HG03159 (cell line): ENCODE results near the gene MCRIP1.

ENCODE experiments used
- ATAC-seq: cut with Tn5 transposase; IDR thresholded peaks from one replicate; pipeline ENCODE4 v1.9.1; 2021; ENCODE audit warnings: mild to moderate bottlenecking, moderate library complexity; ENCODE audit not compliant: unreplicated experiment

Gene MCRIP1

DNA sequence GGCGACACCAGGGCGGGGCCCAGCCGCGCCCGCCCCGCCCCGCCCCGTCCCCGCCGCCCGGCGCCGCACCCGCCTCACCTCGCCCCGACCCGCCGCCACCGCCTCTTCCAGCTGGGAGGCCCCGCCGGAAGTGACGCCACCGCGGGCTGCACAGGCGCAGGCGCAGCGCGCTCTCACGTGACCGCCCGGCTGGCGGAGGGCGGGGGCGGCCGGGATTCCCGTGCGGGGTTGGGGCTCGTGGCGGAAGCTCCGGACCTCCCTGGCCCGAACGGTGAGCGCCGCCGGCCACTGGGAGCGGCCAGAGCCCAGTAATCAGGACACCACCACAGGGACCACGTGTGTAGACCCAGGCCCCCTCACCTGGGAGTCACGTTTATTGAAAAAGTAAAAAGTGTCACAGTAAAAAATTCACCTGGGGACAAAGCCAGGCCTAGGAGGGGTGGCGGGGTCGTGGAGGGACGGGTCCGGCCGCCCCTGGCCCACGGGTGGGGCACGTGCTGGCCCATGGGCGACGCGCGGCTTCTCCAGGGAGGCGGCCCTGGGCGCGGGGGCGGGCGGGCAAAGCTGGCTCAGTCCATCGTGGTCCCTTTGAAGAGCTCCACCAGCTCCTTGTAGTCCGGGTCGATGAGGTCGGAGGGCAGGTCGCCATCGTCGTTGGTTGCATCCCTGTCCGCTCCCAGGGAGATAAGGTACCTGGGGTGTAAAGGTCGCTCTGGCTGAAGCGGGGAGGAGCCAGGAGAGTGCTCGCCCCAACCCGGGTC is at the start of gene MCRIP1:
TSS of gene MCRIP1 (minus strand) at position 132 of the 761 bp plus-strand sequence. CDS start 8,785 bp downstream, outside the sequence.
- ATAC-seq: peak; percentile 68

DNA sequence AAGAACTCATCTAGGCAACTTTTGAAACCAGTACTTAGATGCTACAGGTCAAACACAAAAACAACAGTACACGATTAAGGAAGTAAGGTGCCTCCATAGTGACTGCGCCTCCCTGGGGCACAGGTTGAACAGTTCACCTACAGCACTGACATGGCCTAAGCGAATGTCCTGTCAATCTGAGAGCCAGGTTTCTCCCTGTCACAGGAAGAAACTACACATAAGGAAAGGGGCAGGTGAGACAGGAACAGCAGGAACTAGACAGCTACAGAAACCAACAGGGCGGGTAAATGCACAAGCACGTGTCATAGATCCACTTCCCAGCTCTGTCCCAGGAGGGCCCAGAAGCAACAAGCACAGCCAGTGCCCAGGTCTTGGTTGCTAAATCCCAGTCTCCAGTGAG is 46.0 kb upstream of the MCRIP1 start:
- no peak for ATAC-seq

GRCh38 chr17:81878294-81878693 is 45.2 kb upstream of the MCRIP1 start:
- no peak for ATAC-seq

GRCh38 chr17:81877569-81877968 is 44.5 kb upstream of the MCRIP1 start:
- no peak for ATAC-seq

GRCh38 chr17:81871387-81872230 is 38.5 kb upstream of the MCRIP1 start:
- ATAC-seq: peak; percentile 38

- ATAC-seq: peak; percentile 9
These were observed 37.9 kb upstream of the MCRIP1 start, which contains the start of gene ARHGDIA for GRCh38 chr17:81870981-81871386. TSS of gene ARHGDIA (minus strand) at chr17:81871337. CDS start at chr17:81869930, 1,407 bp downstream.

- peak; percentile 18 for ATAC-seq
These were observed 37.3 kb upstream of the MCRIP1 start for GRCh38 chr17:81870131-81870980.

- ATAC-seq: no peak
These were observed 36.4 kb upstream of the MCRIP1 start for GRCh38 chr17:81869221-81870130.

- no peak for ATAC-seq
These were observed 35.7 kb upstream of the MCRIP1 start for GRCh38 chr17:81868674-81869220.

DNA sequence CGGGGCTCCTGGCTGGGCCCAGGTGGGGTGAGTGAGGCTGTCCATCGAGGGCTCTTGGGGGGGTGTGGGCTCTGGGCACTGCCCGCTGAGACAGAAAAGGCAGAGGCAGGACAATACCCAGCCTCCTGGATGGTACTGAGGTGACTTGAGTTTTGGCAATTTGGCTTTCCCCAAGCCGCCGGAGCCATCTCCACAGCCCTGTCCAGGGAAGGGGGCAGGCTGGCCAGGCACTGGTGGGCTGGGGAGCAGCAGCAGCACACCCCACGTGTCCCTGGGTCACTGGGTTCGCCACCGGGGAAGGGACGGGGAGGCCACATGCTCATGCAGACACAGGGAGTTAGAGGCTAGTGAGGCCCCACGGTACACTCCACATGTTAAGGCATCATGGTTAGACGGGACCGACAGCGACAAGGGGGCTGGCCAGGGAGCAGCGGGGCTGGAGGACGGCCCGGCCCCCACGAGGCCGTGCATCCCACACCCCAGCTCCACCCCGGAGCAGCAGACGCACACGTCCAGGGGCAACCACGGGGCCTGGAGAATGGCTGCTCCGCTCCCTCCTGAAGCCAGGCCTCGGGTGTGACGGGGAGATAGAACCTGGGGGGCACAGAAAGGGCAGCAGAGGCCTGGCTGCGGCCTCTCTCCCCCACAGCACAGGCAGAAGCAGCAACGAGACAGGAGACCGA is 35.0 kb upstream of the MCRIP1 start:
- ATAC-seq: no peak

DNA sequence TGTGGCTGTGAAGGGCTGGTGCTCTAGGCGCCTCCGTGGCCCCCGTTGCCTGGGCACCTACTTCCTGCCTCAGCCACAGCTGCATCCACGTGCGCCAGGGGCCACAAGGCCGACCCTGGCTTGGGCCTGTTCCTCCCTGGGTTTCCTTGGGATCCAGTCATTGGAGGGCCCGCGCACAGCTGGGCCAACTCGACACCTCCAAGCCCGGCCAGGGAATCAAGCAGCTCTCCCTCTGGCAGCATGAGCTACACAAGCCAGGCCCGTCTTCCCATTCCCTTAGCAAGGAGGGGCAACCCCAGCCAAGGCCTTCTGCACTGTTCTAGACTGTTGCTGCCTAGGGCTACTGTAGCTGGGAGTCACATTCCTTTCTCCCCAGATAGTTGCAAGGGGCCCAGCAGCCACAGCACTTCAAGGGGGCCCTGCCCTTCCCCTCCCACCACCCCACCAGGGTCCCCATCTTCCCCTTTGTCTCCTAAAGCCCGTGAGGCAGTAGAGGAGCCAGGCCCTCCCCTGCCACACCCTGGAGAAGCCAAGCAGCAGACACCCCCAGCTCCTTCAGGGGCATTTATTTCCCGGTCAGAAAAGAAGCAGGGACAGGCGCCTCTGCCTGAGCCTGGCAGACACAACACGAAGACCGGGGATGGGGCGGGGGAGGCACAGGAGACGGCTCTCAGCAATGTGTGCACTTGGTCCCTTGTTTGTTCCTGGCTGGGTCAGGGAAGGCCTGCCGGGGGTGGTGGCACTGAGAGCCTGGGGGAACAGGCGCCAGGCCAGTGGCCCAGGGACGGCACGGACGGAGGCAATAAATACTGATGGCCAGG is 34.3 kb upstream of the MCRIP1 start:
- no peak for ATAC-seq

- ATAC-seq: no peak
These were observed 33.5 kb upstream of the MCRIP1 start for GRCh38 chr17:81866440-81867169.

- no peak for ATAC-seq
These were observed 32.8 kb upstream of the MCRIP1 start for GRCh38 chr17:81865733-81866439.

DNA sequence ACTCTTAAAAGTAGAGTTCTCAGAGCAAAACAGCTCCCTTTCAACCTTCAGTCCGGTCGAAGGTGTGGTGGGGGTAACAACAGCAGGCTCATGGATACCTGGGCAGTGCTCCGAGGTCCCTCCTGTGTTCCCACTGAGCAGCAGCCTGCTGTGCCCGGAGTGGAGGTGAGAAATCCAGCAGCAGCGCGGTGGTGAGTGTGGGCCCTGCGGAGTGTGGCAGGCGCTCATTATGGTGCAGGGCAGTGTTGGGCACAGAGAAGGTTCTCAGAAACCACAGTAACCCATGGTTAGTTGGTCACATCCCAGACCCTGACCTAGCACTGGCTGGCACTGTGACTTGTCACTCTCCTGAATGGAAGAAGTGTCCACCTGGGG is 32.3 kb upstream of the MCRIP1 start:
- ATAC-seq: no peak

DNA sequence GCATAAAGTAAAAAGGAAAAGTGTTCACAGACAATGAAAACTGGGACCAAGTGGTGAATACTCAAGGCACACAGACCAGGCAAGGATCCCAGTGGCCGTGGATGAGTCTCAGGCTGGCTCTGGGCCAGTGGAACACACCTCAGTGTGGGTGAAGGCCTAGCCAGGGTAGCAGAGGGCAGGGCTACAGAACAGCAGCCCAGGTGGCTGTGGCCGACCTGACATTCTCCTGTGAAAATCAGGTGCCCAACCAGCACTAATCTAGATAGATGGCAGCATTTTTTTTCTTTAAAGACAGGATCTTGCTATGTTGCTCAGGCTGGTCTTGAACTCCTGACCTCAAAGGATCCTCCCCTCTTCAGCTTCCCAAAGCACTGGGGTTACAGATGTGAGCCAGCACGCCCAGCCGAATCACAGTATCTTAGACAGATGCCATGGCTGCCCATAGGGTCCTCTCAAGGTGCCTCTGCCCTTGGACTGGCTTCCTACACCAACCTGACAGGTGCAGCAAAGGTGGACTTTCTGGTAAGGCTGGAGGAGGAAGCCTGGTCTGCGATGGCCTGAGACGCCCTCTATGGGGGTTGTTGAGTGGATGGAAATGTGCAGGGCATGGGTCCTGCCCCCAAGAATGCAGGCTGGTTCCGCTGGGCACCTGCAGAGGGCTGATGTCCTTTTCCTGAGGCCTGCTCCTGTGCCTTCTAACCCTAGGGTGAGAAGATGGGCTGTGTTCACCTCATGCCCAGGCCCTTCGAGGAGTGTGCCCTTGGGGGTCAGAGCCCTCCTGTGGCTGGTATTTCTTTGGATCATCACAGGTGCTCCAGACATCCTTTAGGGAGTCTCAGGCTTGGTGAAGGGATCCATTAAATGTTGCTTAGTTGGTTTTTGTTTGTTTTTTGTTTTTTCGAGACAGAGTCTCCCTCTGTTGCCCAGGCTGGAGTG is 31.0 kb upstream of the MCRIP1 start:
- ATAC-seq: no peak

- no peak for ATAC-seq
These were observed 30.1 kb upstream of the MCRIP1 start for GRCh38 chr17:81863123-81863675.
